GM23338 (cell line): ENCODE results near the gene RCAN3. TPM values are rescaled to one million over a fixed set of nuclear protein-coding genes. Genes with fewer than 3 reads are reported as not detected.

Experiments
- ATAC-seq: fragments of 200-7000 bp; cut with Tn5 transposase; 3 replicates; pipeline ENCODE4 v1.9.1; 2020
- DNase-seq: peaks from one replicate; pipeline ENCODE4 v3.0.0-alpha.2; 2015; ENCODE audit warnings: low spot score
- H2AFZ ChIP-seq: fragments of 200-600 bp; sonication (generic); 2 replicates; pipeline ENCODE4 v1.8.0; 2016; ENCODE audit warnings: antibody characterized with exemption, mild to moderate bottlenecking, moderate library complexity
- H3F3A ChIP-seq: fragments of 200-600 bp; sonication (generic); replicated peaks from 2 replicates; pipeline ENCODE4 v1.8.0; 2017; ENCODE audit warnings: antibody characterized with exemption, mixed run types, low read depth
- H3K27ac ChIP-seq: fragments of 200-600 bp; sonication (generic); 2 replicates; pipeline ENCODE4 v1.6.1; 2016; ENCODE audit warnings: low read depth
- H3K27me3 ChIP-seq: fragments of 200-600 bp; sonication (generic); 2 replicates; pipeline ENCODE4 v1.8.0; 2016; ENCODE audit warnings: mild to moderate bottlenecking, mixed run types, moderate library complexity; ENCODE audit not compliant: insufficient read depth
- H3K36me3 ChIP-seq: fragments of 200-600 bp; sonication (generic); 2 replicates; pipeline ENCODE4 v1.8.0; 2016; ENCODE audit warnings: mild to moderate bottlenecking; ENCODE audit not compliant: insufficient read depth
- H3K4me1 ChIP-seq: fragments of 200-600 bp; sonication (generic); 2 replicates; pipeline ENCODE4 v1.8.0; 2016; ENCODE audit warnings: mild to moderate bottlenecking, moderate library complexity; ENCODE audit not compliant: insufficient read depth
- H3K4me2 ChIP-seq: fragments of 200-600 bp; sonication (generic); 2 replicates; pipeline ENCODE4 v1.7.1; 2017; ENCODE audit warnings: mixed run types
- H3K4me3 ChIP-seq: fragments of 200-600 bp; sonication (generic); 2 replicates; pipeline ENCODE4 v1.6.1; 2016; ENCODE audit warnings: mixed run types
- H3K79me2 ChIP-seq: fragments of 200-600 bp; sonication (generic); replicated peaks from 2 replicates; pipeline ENCODE4 v1.8.0; 2017; ENCODE audit warnings: mild to moderate bottlenecking; ENCODE audit not compliant: insufficient read depth
- H3K9me2 ChIP-seq: fragments of 200-600 bp; sonication (generic); 2 replicates; pipeline ENCODE4 v1.8.0; 2017; ENCODE audit not compliant: insufficient read depth
- H4K20me1 ChIP-seq: fragments of 200-600 bp; sonication (generic); replicated peaks from 2 replicates; pipeline ENCODE4 v1.8.0; 2017; ENCODE audit warnings: mild to moderate bottlenecking; ENCODE audit not compliant: insufficient read depth
- H3K27ac Mint-ChIP-seq: 2 replicates; pipeline ENCODE4 v1.8.0; 2020; ENCODE audit warnings: inconsistent platforms, mild to moderate bottlenecking, moderate library complexity, mixed read lengths
- H3K27me3 Mint-ChIP-seq: 3 replicates; pipeline ENCODE4 v1.8.0; 2022; ENCODE audit warnings: low read depth, mild to moderate bottlenecking, moderate library complexity, mixed read lengths, inconsistent platforms; ENCODE audit not compliant: insufficient read depth, poor library complexity
- H3K36me3 Mint-ChIP-seq: 3 replicates; pipeline ENCODE4 v1.8.0; 2021; ENCODE audit warnings: low read depth, mild to moderate bottlenecking, inconsistent platforms, moderate library complexity, mixed read lengths
- H3K4me1 Mint-ChIP-seq: 3 replicates; pipeline ENCODE4 v1.8.0; 2020; ENCODE audit warnings: mild to moderate bottlenecking, inconsistent platforms, mixed read lengths
- H3K4me3 Mint-ChIP-seq: 3 replicates; pipeline ENCODE4 v1.8.0; 2021; ENCODE audit warnings: moderate library complexity, mild to moderate bottlenecking, inconsistent platforms, mixed read lengths
- H3K9me3 Mint-ChIP-seq: 3 replicates; pipeline ENCODE4 v1.8.0; 2020; ENCODE audit warnings: moderate library complexity, mild to moderate bottlenecking, inconsistent platforms, mixed read lengths
- CREB1 ChIP-seq: fragments of 250-450 bp; sonication (Bioruptor Pico); IDR thresholded peaks from 2 replicates; pipeline ENCODE4 v1.5.0; 2020; ENCODE audit warnings: low read depth, mild to moderate bottlenecking, moderate library complexity
- EZH2phosphoT487 ChIP-seq: fragments of 200-600 bp; sonication (generic); IDR thresholded peaks from one replicate; pipeline ENCODE4 v1.8.1; 2018; ENCODE audit warnings: antibody characterized with exemption; ENCODE audit not compliant: unreplicated experiment
- JUNB ChIP-seq: IDR thresholded peaks from one replicate; pipeline ENCODE4 v1.6.1; 2016; ENCODE audit warnings: antibody characterized with exemption; ENCODE audit not compliant: unreplicated experiment
- NANOG ChIP-seq: IDR thresholded peaks from 2 replicates; pipeline ENCODE4 v1.6.1; 2016; ENCODE audit warnings: antibody characterized with exemption, borderline replicate concordance
- POLR2AphosphoS5 ChIP-seq: IDR thresholded peaks from 2 replicates; pipeline ENCODE4 v1.6.1; 2016; ENCODE audit warnings: antibody characterized with exemption, low read depth
- ZNF114 ChIP-seq: fragments of 250-450 bp; sonication (Bioruptor Pico); IDR thresholded peaks from 2 replicates; pipeline ENCODE4 v1.5.0; 2020; ENCODE audit warnings: mild to moderate bottlenecking, moderate library complexity
- polyA plus RNA-seq: library from polyadenylated mRNA; unstranded; fragments of >200 nt; fragmentation: Nextera tagmentation; extraction: Ambion mirVana; gene quantifications from 2 replicates; pipeline ENCODE4 v1.2.1, GENCODE V29; 2016
- total RNA-seq: library from RNA; depleted of rRNA; stranded (reverse); fragments of >200 nt; shearing (Covaris generic); gene quantifications from 2 replicates; pipeline ENCODE4 v1.2.3, GENCODE V29; 2014
- TF ChIP-seq, protein P1 (sequence below): IDR thresholded peaks from 2 replicates; pipeline ENCODE4 v1.6.1; 2016; ENCODE audit warnings: antibody characterized with exemption
- TF ChIP-seq, protein P2 (sequence below): fragments of 250-450 bp; sonication (Bioruptor Pico); IDR thresholded peaks from 2 replicates; pipeline ENCODE4 v1.5.0; 2020; ENCODE audit warnings: mild to moderate bottlenecking, moderate library complexity

The RCAN3 gene
- total and polyA plus RNA-seq, 2 experiments from 2014 or later: 8.9 to 11.2 TPM

DNA sequence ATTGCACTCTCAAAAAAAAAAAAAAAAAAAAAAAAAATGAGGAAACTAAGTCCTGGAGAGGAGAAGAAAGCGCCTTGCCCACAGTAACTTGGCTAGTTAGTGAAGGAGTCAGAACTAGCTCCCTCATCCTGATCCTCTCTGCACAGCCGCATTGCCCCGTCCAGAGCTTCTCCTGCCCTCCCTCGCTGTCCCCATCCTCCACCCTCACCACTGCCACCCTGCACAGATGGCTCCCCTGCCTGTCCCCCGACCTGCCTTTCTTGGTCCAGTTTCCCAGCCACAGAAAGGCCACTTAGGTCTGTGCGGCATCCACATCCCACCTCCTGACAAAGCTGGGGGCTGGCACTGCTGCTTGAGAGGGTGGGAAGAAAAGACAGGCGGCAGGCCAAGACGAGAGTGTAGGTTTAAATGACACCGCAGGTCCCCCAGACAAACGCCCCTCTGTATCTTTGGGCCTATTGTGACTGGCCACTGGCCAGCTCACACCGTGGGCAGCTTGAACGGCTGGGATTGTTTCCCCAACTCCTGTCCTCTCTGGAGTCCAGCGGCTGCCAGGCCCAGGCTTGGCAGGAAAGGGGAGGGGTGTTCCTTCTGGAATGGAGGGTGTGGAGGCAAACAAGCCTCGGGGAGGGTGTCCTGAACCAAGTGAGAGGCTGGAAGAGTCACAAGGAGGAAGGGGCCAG, 73.4 kb downstream of the RCAN3 start:
- DNase-seq (no peak), ATAC-seq (no peak)
- H3K4me3 Mint-ChIP-seq: no peak overlapping the region

More for the DNA sequence above, 73.4 kb downstream of the RCAN3 start:
- H3K27ac ChIP-seq: no peak overlapping the region
- H3K4me1 ChIP-seq: no peaks in the 10 kb centered on the region
- H3K9me2 ChIP-seq: no peaks in the 10 kb centered on the region
- H3K27me3 Mint-ChIP-seq: no peaks in the 10 kb centered on the region
- no peaks in the 10 kb centered on the region for H4K20me1 ChIP-seq
- no peaks in the 10 kb centered on the region for H3K36me3 Mint-ChIP-seq
- H3K4me1 Mint-ChIP-seq: no peaks in the 10 kb centered on the region
- H2AFZ ChIP-seq: peak overlapping the region; percentile 66
- H3K27ac Mint-ChIP-seq: no peak overlapping the region
- no peaks in the 10 kb centered on the region for H3K27me3 ChIP-seq
- TF ChIP-seq EZH2phosphoT487 (no peak), CREB1 (CRISPR knock-in tag) (no peak), ZNF114 (CRISPR knock-in tag) (no peak), POLR2AphosphoS5 (no peak), NANOG (no peak), JUNB (no peak)
- TF ChIP-seq, protein P1, sequence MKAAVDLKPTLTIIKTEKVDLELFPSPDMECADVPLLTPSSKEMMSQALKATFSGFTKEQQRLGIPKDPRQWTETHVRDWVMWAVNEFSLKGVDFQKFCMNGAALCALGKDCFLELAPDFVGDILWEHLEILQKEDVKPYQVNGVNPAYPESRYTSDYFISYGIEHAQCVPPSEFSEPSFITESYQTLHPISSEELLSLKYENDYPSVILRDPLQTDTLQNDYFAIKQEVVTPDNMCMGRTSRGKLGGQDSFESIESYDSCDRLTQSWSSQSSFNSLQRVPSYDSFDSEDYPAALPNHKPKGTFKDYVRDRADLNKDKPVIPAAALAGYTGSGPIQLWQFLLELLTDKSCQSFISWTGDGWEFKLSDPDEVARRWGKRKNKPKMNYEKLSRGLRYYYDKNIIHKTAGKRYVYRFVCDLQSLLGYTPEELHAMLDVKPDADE: no peak
- TF ChIP-seq, protein P2, sequence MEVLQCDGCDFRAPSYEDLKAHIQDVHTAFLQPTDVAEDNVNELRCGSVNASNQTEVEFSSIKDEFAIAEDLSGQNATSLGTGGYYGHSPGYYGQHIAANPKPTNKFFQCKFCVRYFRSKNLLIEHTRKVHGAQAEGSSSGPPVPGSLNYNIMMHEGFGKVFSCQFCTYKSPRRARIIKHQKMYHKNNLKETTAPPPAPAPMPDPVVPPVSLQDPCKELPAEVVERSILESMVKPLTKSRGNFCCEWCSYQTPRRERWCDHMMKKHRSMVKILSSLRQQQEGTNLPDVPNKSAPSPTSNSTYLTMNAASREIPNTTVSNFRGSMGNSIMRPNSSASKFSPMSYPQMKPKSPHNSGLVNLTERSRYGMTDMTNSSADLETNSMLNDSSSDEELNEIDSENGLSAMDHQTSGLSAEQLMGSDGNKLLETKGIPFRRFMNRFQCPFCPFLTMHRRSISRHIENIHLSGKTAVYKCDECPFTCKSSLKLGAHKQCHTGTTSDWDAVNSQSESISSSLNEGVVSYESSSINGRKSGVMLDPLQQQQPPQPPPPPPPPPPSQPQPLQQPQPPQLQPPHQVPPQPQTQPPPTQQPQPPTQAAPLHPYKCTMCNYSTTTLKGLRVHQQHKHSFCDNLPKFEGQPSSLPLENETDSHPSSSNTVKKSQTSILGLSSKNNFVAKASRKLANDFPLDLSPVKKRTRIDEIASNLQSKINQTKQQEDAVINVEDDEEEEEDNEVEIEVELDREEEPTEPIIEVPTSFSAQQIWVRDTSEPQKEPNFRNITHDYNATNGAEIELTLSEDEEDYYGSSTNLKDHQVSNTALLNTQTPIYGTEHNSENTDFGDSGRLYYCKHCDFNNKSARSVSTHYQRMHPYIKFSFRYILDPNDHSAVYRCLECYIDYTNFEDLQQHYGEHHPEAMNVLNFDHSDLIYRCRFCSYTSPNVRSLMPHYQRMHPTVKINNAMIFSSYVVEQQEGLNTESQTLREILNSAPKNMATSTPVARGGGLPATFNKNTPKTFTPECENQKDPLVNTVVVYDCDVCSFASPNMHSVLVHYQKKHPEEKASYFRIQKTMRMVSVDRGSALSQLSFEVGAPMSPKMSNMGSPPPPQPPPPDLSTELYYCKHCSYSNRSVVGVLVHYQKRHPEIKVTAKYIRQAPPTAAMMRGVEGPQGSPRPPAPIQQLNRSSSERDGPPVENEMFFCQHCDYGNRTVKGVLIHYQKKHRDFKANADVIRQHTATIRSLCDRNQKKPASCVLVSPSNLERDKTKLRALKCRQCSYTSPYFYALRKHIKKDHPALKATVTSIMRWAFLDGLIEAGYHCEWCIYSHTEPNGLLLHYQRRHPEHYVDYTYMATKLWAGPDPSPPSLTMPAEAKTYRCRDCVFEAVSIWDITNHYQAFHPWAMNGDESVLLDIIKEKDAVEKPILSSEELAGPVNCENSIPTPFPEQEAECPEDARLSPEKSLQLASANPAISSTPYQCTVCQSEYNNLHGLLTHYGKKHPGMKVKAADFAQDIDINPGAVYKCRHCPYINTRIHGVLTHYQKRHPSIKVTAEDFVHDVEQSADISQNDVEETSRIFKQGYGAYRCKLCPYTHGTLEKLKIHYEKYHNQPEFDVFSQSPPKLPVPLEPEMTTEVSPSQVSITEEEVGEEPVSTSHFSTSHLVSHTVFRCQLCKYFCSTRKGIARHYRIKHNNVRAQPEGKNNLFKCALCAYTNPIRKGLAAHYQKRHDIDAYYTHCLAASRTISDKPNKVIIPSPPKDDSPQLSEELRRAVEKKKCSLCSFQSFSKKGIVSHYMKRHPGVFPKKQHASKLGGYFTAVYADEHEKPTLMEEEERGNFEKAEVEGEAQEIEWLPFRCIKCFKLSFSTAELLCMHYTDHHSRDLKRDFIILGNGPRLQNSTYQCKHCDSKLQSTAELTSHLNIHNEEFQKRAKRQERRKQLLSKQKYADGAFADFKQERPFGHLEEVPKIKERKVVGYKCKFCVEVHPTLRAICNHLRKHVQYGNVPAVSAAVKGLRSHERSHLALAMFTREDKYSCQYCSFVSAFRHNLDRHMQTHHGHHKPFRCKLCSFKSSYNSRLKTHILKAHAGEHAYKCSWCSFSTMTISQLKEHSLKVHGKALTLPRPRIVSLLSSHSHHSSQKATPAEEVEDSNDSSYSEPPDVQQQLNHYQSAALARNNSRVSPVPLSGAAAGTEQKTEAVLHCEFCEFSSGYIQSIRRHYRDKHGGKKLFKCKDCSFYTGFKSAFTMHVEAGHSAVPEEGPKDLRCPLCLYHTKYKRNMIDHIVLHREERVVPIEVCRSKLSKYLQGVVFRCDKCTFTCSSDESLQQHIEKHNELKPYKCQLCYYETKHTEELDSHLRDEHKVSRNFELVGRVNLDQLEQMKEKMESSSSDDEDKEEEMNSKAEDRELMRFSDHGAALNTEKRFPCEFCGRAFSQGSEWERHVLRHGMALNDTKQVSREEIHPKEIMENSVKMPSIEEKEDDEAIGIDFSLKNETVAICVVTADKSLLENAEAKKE (CRISPR knock-in tag): no peak
- H3K9me3 Mint-ChIP-seq: no peaks in the 10 kb centered on the region; the same call in 2 of the 3 replicates
- no peaks in the 10 kb centered on the region for H3K36me3 ChIP-seq
- H3K4me3 ChIP-seq: no peak overlapping the region
- H3F3A ChIP-seq: no peaks in the 10 kb centered on the region
- H3K4me2 ChIP-seq: no peak overlapping the region
- no peaks in the 10 kb centered on the region for H3K79me2 ChIP-seq
